ENCODE results near the gene SNUPN. TPM values are rescaled to one million over a fixed set of nuclear protein-coding genes. Genes with fewer than 3 reads are reported as not detected.
A peak's percentile ranks its signal among the peaks of the same experiment; 100 is the strongest.

The SNUPN gene
- total and polyA plus RNA-seq, 2 of the 4 experiments (the other 2 are of a cell fraction), result 23.8 to 24.1 TPM

- DNase-seq, result no peak
- no TSS peak for BruUV-seq (replicated peaks)
- Histone ChIP-seq H3K36me3 (ENCODE audit: control insufficient read depth, insufficient read depth, low read length) (peaks cover 44% of the 10 kb centered on the region), H4K5ac (ENCODE audit: low read depth, low read length) (no peak overlapping the region; the same call in 1 of the 2 replicates), H3K14ac (replicated peaks; ENCODE audit: low read depth, low read length) (peak overlapping the region; percentile 69), H3K4ac (ENCODE audit: low read depth, low read length) (peak overlapping the region; percentile 65), H3K23ac (ENCODE audit: low read depth, low read length) (peak overlapping the region; percentile 22; the same call in 1 of the 2 replicates), H2BK120ac (ENCODE audit: low read depth, low read length) (peak overlapping the region; percentile 40; the same call in 1 of the 2 replicates), H3K9me3 (ENCODE audit: control insufficient read depth, insufficient read depth, low read length) (no peaks in the 10 kb centered on the region), H3K18ac (ENCODE audit: low read depth, low read length) (peak overlapping the region; percentile 5; the same call in 1 of the 2 replicates), H2AK9ac (replicated peaks; ENCODE audit: low read depth, low read length, poor library complexity) (peak overlapping the region; percentile 84), H3K27ac (ENCODE audit: insufficient read depth, low read length) (peak overlapping the region; percentile 18; the same call in 1 of the 2 replicates), H2AFZ (replicated peaks; ENCODE audit: low read length, poor library complexity) (peak overlapping the region; percentile 21), H3K4me1 (ENCODE audit: control insufficient read depth, insufficient read depth, low read length) (peaks cover 47% of the 10 kb centered on the region), H3K79me1 (ENCODE audit: low read depth in 1 of 2, low read length in 2 of 2) (peaks cover 32 to 89% of the 10 kb centered on the region in 2 experiments), H3K9ac (ENCODE audit: low read depth, low read length) (peak overlapping the region; percentile 32; the same call in 1 of the 2 replicates), H3K4me2 (ENCODE audit: low read depth, low read length) (peak overlapping the region; percentile 92), H3K27me3 (ENCODE audit: control insufficient read depth, insufficient read depth, low read length) (no peaks in the 10 kb centered on the region), H4K8ac (ENCODE audit: low read depth in 2 of 2, low read length in 2 of 2) (peak overlapping the region in 1 of 2 experiments; percentile 22; a peak in 1 of 4 replicates), H3K56ac (ENCODE audit: extremely low read depth, insufficient read depth, low read length) (no peak overlapping the region), H2BK15ac (ENCODE audit: low read depth, low read length) (no peak overlapping the region), H2BK20ac (ENCODE audit: low read depth, low read length) (0 out of 2 replicates have a peak overlapping the region, but pooled peaks have one; percentile 24), H3K4me3 (ENCODE audit: insufficient read depth, low read depth, low read length) (peak overlapping the region; percentile 40), H2BK5ac (ENCODE audit: low read depth, low read length, poor library complexity, severe bottlenecking) (peak overlapping the region; percentile 26), H3K9me1 (ENCODE audit: insufficient read depth, low read length) (peaks cover 45% of the 10 kb centered on the region), H2AK5ac (ENCODE audit: low read depth, low read length) (peak overlapping the region; percentile 76), H4K20me1 (ENCODE audit: insufficient read depth, low read length) (peaks cover 74% of the 10 kb centered on the region), H4K91ac (ENCODE audit: insufficient read depth, low read depth, low read length) (peak overlapping the region; percentile 66)
- dilution Hi-C loops (cut with HindIII; ENCODE audit: low sequenced_read_pairs, unreplicated experiment) (no loop called here), in situ Hi-C loops (cut with MboI; ENCODE audit: low sequenced_read_pairs) (no loop called here), intact Hi-C loops (cut with micrococcal nuclease) (no loop called here)
- CTCF ChIA-PET, result no interaction called here
- 56% methylated on average over 2 of the region's 9 CpGs; no CpG with 5 or more reads in 1 of the 2 experiments for WGBS, 2 experiments (ENCODE audit: extremely low coverage in 2 of 2, insufficient read length in 1 of 2)
- no peak for ATAC-seq (ENCODE audit: low read depth)
- POLR2A ChIA-PET (ENCODE audit: unreplicated experiment), result interaction anchor here (0.7 kb wide), 1 partner anchor 234 kb away, joined by 8 read pairs; no protein-coding TSS in a partner anchor
- TF ChIP-seq RCOR1 (IDR thresholded peaks at IDR 0.05; ENCODE audit: insufficient replicate concordance, low read length) (no peak), POLR2A (IDR thresholded peaks at IDR 0.05; ENCODE audit: low read depth, low read length) (no peak), FOS (IDR thresholded peaks at IDR 0.05; ENCODE audit: low read depth, low read length) (peak; percentile 61; the same call in 1 of the 2 replicates), ELK1 (IDR thresholded peaks at IDR 0.05; ENCODE audit: borderline replicate concordance, low read depth, low read length) (no peak), CTCF (conservative IDR thresholded peaks at IDR 0.05; ENCODE audit: low read depth, low read length) (no peak), NFE2L2 (IDR thresholded peaks at IDR 0.05; ENCODE audit: low read depth, low read length) (no peak)
Measured at GRCh38 chr15:75650908-75651809, 25.6 kb upstream of the SNUPN start.
